Body of pancreas (tissue), 4 donors: Measurements from ENCODE around the gene C16orf78. TPM values are rescaled to one million over a fixed set of nuclear protein-coding genes. Genes with fewer than 3 reads are reported as not detected.

Experiments used
- ATAC-seq: fragments of 150-250 bp; one replicate; pipeline ENCODE4 v1.9.1; 2016
- DNase-seq, 4 donors: peaks; one replicate each; pipeline ENCODE4 v3.0.0-alpha.2; 2019
- H3K27ac ChIP-seq, 4 donors: fragments of 200-600 bp; sonication (generic); 1 replicate in 3 of 4; 2 replicates in 1 of 4; pipeline versions ENCODE4 v1.5.1 to v1.6.1; 2016 to 2019; ENCODE audit warnings: mild to moderate bottlenecking in 1 of 4, mixed read lengths in 1 of 4, moderate library complexity in 1 of 4
- H3K27me3 ChIP-seq, 2 donors: fragments of 200-600 bp; sonication (generic); one replicate each; pipeline ENCODE4 v1.6.0; 2016; ENCODE audit warnings: mild to moderate bottlenecking in 1 of 2
- H3K36me3 ChIP-seq, 2 donors: fragments of 200-600 bp; sonication (generic); replicated peaks in 1 of 2; 2 replicates each; pipeline ENCODE4 v1.5.1; 2016; ENCODE audit warnings: low read depth in 2 of 2; ENCODE audit not compliant: insufficient read depth in 1 of 2
- H3K4me1 ChIP-seq: fragments of 200-600 bp; sonication (generic); one replicate; pipeline ENCODE4 v1.6.0; 2016
- H3K4me3 ChIP-seq, 2 donors: fragments of 200-600 bp; sonication (generic); 1 replicate in 1 of 2; 2 replicates in 1 of 2; pipeline ENCODE4 v1.5.1; 2016 to 2019
- H3K9me3 ChIP-seq, 3 donors: fragments of 200-600 bp; sonication (generic); 1 replicate in 2 of 3; 2 replicates in 1 of 3; pipeline ENCODE4 v1.5.1; 2016
- CTCF ChIP-seq, 7 experiments: fragments of 450-650 bp in 4 of 7; fragments of 200-600 bp in 3 of 7; sonication (generic) in 3 of 7; IDR thresholded peaks; one replicate each; pipeline ENCODE4 v1.5.1; 2016 to 2019; ENCODE audit warnings: antibody characterized with exemption in 7 of 7
- POLR2A ChIP-seq, 3 donors: fragments of 450-650 bp; IDR thresholded peaks; one replicate each; pipeline ENCODE4 v1.6.1; 2016; ENCODE audit warnings: antibody characterized with exemption in 3 of 3, mild to moderate bottlenecking in 2 of 3
- WGBS, 2 donors: methylation state at CpG; one replicate each; pipeline ENCODE4 v1.1.5; 2017; 5-methylcytosine and 5-hydroxymethylcytosine counted together
- intact Hi-C: fragments of 100-400 bp; cut with DNase I; formaldehyde crosslinking; loops from one replicate; pipeline ENCODE4 v1.15.1; 2023
- total RNA-seq, 2 donors: library from RNA; depleted of rRNA; stranded (reverse); fragments of >200 nt; gene quantifications; one replicate each; pipeline ENCODE4 v1.1.0, GENCODE V29; 2016

The C16orf78 gene
- total RNA-seq, 2 donors from 2014 or later: not detected

GRCh38 chr16:49405123-49405522, 31.5 kb downstream of the C16orf78 start:
- WGBS, 2 donors: 69 to 79% methylated on average over 3 to 4 of the region's 4 CpGs
- DNase-seq: no peak
- Histone ChIP-seq H3K27ac (no peak overlapping the region), H3K36me3 (no peaks in the 10 kb centered on the region), H3K9me3 (no peaks in the 10 kb centered on the region), H3K4me1 (peaks cover 7% of the 10 kb centered on the region), H3K27me3 (no peaks in the 10 kb centered on the region), H3K4me3 (no peak overlapping the region)
- no peak for TF ChIP-seq POLR2A (IDR thresholded peaks at IDR 0.05)
- no peak for TF ChIP-seq CTCF (IDR thresholded peaks at IDR 0.05)
- intact Hi-C loops: loop anchor here (10.0 kb wide), 1 partner anchor 1390 kb away; no protein-coding TSS in a partner anchor
- no peak for ATAC-seq

GRCh38 chr16:49405530-49405929, 31.9 kb downstream of the C16orf78 start:
- 41 to 47% methylated on average over 6 of the region's 6 CpGs for WGBS, 2 donors
- no peaks in the 10 kb centered on the region for H3K27me3 ChIP-seq
- no peaks in the 10 kb centered on the region for H3K9me3 ChIP-seq
- intact Hi-C loops: loop anchor here (10.0 kb wide), 1 partner anchor 1389 kb away; no protein-coding TSS in a partner anchor
- TF ChIP-seq CTCF (IDR thresholded peaks at IDR 0.05) (no peak), POLR2A (IDR thresholded peaks at IDR 0.05) (no peak)
- H3K36me3 ChIP-seq: no peaks in the 10 kb centered on the region
- H3K27ac ChIP-seq: no peak overlapping the region
- peaks cover 7% of the 10 kb centered on the region for H3K4me1 ChIP-seq
- no peak for DNase-seq
- ATAC-seq: no peak
- no peak overlapping the region for H3K4me3 ChIP-seq

GRCh38 chr16:49407873-49408550, 34.4 kb downstream of the C16orf78 start:
- peaks cover 7% of the 10 kb centered on the region for H3K4me1 ChIP-seq
- H3K36me3 ChIP-seq: no peaks in the 10 kb centered on the region
- intact Hi-C loops: loop anchor here (10.0 kb wide), 1 partner anchor 1387 kb away; no protein-coding TSS in a partner anchor

GRCh38 chr16:49409121-49409520, 35.5 kb downstream of the C16orf78 start:
- Histone ChIP-seq H3K27me3 (no peaks in the 10 kb centered on the region), H3K27ac (no peak overlapping the region), H3K4me1 (peaks cover 7% of the 10 kb centered on the region), H3K36me3 (no peaks in the 10 kb centered on the region), H3K4me3 (no peak overlapping the region), H3K9me3 (no peaks in the 10 kb centered on the region)
- TF ChIP-seq CTCF (IDR thresholded peaks at IDR 0.05) (no peak), POLR2A (IDR thresholded peaks at IDR 0.05) (no peak)
- DNase-seq (no peak), ATAC-seq (no peak)
- WGBS, 2 donors: 96 to 100% methylated on average over 2 of the region's 2 CpGs
- intact Hi-C loops: loop anchor here (10.0 kb wide), 1 partner anchor 1386 kb away; no protein-coding TSS in a partner anchor

More at GRCh38 chr16:49407873-49408550, 34.4 kb downstream of the C16orf78 start:
- 24 to 26% methylated on average over 17 of the region's 17 CpGs for WGBS, 2 donors
- TF ChIP-seq CTCF (IDR thresholded peaks at IDR 0.05) (peak; percentile 67 to 99 (median 95)), POLR2A (IDR thresholded peaks at IDR 0.05) (no peak)
- Histone ChIP-seq H3K4me3 (no peak overlapping the region), H3K9me3 (no peaks in the 10 kb centered on the region), H3K27ac (no peak overlapping the region), H3K27me3 (no peaks in the 10 kb centered on the region)
- ATAC-seq (peak; percentile 98), DNase-seq (peak; percentile 87 to 91 (median 88))
